Lung microvascular endothelial cell (primary cell): Measurements from ENCODE around the gene COL27A1. TPM values are rescaled to one million over a fixed set of nuclear protein-coding genes. Genes with fewer than 3 reads are reported as not detected.

Experiments
- DNase-seq, 2 donors: peaks; one replicate each; pipeline versions ENCODE4 v3.0.0 to v3.0.0-alpha.2; 2010; ENCODE audit warnings: low read depth in 2 of 2
- total RNA-seq: library from RNA; depleted of rRNA; stranded (reverse); fragments of >200 nt; gene quantifications from 2 replicates; pipeline ENCODE4 v1.2.1, GENCODE V29; 2014

The COL27A1 gene
- total RNA-seq, 1 donor from 2014 or later: 0.40 TPM

GRCh38 chr9:114285166-114285867 lies 130.0 kb downstream of the COL27A1 start:
- DNase-seq: peak; percentile 44 to 90

GRCh38 chr9:114286146-114286679 lies 130.9 kb downstream of the COL27A1 start:
- no peak for DNase-seq

GRCh38 chr9:114287001-114287762 lies 131.8 kb downstream of the COL27A1 start:
- peak in 1 of 2 donors; percentile 34 for DNase-seq

GRCh38 chr9:114287763-114288192 lies 132.4 kb downstream of the COL27A1 start:
- no peak for DNase-seq

GRCh38 chr9:114288193-114289091 lies 133.1 kb downstream of the COL27A1 start:
- DNase-seq: peak; percentile 23 to 80

- DNase-seq: no peak
These were observed 133.8 kb downstream of the COL27A1 start for GRCh38 chr9:114289106-114289505.

GRCh38 chr9:114289571-114290481 lies 134.5 kb downstream of the COL27A1 start:
- no peak for DNase-seq

DNA sequence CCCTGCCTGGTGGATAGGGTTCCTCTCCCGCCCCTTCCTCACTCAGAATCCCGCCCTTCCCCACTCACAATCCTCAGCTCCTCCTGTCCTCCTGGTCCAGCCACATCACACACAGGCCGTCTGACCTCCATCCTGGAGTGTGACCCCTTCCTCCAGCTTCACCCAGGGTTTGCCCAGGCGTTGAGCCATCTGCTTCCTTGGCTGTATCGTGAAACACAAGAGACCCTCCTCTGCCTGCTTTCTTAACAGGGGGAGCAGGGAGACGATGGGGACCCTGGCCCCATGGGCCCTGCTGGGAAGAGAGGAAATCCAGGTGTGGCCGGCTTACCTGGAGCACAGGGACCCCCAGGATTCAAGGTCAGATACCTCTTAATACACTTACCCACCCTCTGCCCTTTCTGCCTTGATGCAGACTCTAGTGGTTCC lies 135.2 kb downstream of the COL27A1 start:
- no peak for DNase-seq

DNA sequence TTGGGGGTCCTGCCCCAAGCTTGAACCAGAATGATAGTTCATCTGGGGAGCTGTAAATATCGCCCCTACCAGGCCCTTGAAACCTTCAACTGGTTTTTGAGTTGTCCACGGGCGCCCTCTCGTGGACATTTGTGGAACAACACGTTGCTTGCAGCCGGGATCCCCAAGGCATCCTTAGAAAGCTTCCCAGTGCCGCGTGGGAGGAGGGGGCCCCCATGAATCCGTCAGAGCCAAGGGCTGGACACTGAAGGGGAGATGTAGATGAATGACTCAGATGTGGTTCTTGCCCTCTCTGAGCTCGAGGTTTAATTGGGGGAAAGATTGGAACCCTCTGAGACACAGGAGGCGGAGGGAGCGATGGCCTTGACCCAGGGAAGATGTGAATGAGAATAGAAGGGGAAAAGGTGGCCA lies 135.7 kb downstream of the COL27A1 start:
- DNase-seq: peak; percentile 70 to 74

- DNase-seq: no peak
These were observed 136.7 kb downstream of the COL27A1 start for GRCh38 chr9:114291886-114292590.

- no peak for DNase-seq
These were observed 139.3 kb downstream of the COL27A1 start for GRCh38 chr9:114294664-114295063.

DNA sequence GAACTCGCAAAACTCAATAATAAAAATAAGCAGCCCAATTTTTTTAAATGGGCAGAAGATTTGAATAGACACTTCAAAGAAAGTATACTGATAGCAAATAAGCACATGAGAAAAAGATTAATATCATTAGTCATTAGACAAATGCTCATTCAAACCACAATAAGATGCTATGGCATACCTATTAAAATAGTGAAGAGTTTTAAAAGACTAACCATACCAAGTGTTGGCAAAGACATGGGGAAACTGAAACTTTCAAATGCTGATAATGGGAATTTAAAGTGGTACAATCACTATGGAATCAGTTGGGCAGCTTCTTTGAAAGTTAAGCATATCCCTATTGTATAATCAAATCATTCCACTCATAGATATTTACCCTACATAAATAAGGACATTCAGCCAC lies 141.0 kb downstream of the COL27A1 start:
- DNase-seq: no peak

DNA sequence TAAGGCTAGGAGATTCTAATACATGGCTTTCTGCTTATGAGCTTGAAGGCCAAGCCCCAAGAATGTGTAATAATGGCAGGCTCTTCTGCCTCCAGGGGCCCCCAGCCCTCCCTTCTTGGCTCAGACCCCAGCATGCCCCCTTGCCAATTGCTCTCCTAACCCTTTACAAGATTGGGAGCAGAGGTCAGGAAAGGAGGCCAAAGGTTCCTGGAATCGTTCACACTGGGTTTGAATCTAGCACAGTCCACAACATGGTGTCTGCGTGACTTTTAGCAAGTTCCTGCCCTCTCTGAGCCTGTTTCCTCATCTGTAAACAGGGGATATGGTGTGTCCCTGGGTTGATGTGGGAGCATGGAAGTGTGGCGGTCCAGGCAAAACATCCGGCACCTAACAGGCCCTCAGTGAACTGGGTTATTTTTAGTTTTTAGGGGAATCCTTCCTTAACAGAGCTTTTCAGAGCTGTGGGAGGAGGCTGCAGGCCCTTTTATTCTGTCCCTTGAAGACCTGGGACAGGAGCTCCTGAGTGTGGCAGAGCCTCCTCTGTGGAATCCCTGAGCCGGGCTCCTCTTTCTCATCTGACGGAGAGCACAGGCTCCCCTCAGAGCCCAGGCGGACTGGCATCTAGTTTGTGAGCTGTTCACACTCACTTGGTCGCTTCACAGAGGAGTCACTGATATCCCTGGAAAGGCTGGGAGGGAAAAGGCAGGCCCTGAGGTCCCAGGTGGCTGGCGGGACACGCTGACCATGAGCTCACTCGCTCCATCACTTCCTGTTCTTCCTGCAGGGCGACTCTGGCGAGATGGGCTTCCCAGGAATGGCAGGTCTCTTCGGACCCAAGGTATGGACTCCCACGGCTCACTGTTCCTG lies 144.2 kb downstream of the COL27A1 start:
- peak in 1 of 2 donors; percentile 69 for DNase-seq

GRCh38 chr9:114300153-114300845 lies 145.0 kb downstream of the COL27A1 start:
- DNase-seq: no peak

- no peak for DNase-seq
These were observed 145.8 kb downstream of the COL27A1 start for GRCh38 chr9:114300846-114301797.

GRCh38 chr9:114301798-114302565 lies 146.6 kb downstream of the COL27A1 start:
- DNase-seq: no peak
